Fibroblast of skin of left quadriceps (primary cell): ENCODE data around the gene ACAP3.
A peak's percentile ranks its signal among the peaks of the same experiment; 100 is the strongest.

Source experiments
- DNase-seq, 2 experiments: peaks; one replicate each; pipeline ENCODE4 v3.0.0-alpha.2; 2013; ENCODE audit warnings: low read depth in 2 of 2

ACAP3 gene, protein sequence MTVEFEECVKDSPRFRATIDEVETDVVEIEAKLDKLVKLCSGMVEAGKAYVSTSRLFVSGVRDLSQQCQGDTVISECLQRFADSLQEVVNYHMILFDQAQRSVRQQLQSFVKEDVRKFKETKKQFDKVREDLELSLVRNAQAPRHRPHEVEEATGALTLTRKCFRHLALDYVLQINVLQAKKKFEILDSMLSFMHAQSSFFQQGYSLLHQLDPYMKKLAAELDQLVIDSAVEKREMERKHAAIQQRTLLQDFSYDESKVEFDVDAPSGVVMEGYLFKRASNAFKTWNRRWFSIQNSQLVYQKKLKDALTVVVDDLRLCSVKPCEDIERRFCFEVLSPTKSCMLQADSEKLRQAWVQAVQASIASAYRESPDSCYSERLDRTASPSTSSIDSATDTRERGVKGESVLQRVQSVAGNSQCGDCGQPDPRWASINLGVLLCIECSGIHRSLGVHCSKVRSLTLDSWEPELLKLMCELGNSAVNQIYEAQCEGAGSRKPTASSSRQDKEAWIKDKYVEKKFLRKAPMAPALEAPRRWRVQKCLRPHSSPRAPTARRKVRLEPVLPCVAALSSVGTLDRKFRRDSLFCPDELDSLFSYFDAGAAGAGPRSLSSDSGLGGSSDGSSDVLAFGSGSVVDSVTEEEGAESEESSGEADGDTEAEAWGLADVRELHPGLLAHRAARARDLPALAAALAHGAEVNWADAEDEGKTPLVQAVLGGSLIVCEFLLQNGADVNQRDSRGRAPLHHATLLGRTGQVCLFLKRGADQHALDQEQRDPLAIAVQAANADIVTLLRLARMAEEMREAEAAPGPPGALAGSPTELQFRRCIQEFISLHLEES

DNA sequence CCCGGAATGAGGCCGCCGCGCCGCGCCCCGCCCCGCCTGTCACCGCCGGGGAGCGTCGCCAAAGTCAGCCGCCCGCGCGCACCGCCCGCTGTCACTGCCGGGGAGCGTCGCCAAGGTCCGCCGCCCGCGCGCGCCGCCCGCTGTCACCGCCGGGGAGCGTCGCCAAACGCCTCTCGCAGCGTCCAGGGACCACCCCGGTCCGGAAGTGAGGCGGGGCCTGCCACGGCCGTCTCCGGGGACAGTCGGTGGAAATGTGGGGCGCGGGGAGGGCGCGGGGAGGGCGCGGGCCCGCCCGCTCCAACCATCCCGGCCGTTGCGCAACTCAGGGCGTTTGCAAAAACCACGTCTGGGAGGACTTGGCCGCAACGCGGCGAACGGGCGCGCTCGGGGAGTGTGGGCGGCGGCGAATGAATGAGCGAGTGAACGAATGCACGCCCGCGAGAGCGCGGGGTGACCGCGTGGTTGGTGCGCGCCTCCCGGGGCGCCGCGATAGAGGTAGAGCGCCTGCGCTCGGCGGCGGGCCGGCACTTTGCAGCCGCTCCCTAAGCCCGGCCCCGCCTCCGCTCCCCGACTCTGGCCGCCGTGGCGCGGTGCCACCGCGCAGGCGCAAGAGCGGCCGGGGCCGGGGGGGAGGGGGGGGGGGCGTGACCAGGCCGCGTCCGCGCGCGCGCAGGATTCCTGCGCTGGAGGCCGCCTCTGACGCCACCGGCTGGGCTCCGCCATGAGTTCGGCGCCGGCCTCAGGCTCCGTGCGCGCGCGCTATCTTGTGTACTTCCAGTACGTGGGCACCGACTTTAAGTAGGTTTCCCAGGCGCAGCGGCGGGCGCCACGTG is at the start of gene ACAP3, which contains the start of gene PUSL1:
TSS of gene ACAP3 (minus strand) at position 8 of the 833 bp plus-strand sequence. CDS start 115 bp downstream, outside the sequence.
TSS of gene PUSL1 (plus strand) at position 675 of the 833 bp plus-strand sequence. CDS start at position 722, 47 bp downstream.
- peak; percentile 86 for DNase-seq

DNA sequence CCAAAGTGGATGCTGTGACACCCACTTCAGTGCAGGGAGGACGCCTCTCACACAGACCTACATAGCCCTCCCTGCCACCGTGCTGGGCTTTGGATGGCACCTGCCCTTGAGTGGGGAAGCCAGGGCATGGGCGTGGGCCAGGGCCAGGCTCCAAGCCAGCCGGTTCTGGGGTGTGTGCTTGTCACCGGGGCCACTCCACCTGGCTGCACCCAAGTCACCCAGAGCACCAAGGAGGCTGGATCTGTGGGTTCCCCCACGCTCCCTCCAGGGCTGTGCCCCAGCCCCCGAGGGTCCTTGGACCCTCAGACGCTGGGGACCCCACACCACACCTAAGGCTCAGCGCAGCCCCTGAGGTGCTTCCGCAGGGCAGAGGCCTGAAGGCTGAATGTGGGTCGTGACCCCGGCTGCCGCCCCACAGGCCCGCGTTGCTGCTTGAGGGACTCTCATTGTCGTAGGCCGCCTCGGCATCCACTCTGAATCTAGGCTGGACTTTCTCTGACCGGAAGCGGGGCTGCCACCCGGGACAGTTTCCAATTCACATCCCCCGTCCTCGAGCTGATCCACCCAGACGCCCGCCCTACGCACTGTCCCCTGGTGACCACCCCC is 49.2 kb upstream of the ACAP3 start:
- no peak for DNase-seq

DNA sequence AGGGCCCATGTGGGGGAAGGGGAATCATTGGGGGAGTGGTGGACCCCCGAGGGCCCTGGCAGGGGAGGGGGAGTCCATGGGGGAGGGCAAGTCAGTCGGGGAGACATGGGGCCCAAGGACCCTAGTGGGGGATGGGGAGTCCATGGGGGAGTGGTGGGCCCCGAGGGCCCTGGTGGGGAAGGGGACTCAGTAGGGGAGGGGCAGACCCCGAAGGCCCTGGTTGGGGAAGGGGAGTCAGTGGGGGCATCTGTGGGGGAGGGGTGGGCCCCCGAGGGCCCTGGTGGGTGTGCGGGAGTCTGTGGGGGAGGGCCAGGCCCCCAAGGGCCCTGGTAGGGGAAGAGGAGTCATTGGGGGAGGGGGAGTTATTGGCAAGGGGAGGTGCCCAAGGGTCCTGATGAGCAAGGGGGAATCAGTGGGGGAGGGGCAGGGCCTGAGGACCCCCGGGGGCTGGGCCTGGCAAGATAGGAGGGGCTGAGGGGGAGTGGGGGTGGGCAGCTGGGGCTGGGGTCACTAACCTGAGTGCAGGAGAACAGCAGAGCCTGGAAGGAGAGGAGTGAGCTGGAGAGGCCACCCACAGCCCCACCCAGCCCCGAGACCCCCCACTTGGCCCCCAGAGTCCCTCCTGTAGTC is 48.6 kb upstream of the ACAP3 start:
- DNase-seq = no peak

DNA sequence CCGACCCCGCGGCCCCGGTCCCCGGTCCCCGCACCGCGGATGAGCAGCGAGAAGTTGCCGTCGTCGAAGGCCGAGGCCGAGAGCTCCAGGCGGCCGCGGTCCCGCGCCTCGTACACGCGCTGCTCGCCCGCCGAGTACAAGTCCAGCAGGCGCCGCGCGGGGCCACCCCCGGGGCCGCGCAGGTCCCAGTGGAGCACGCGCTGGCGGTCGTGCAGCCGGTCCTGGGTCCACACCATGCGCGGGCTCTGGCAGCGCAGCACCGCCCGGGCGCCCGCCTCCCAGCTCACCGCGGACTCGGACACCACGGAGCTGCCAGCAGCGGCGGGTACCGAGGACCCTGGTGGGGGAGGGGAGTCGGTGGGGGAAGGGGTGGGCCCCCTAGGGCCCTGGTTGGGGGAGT is 47.7 kb upstream of the ACAP3 start:
- DNase-seq = no peak

DNA sequence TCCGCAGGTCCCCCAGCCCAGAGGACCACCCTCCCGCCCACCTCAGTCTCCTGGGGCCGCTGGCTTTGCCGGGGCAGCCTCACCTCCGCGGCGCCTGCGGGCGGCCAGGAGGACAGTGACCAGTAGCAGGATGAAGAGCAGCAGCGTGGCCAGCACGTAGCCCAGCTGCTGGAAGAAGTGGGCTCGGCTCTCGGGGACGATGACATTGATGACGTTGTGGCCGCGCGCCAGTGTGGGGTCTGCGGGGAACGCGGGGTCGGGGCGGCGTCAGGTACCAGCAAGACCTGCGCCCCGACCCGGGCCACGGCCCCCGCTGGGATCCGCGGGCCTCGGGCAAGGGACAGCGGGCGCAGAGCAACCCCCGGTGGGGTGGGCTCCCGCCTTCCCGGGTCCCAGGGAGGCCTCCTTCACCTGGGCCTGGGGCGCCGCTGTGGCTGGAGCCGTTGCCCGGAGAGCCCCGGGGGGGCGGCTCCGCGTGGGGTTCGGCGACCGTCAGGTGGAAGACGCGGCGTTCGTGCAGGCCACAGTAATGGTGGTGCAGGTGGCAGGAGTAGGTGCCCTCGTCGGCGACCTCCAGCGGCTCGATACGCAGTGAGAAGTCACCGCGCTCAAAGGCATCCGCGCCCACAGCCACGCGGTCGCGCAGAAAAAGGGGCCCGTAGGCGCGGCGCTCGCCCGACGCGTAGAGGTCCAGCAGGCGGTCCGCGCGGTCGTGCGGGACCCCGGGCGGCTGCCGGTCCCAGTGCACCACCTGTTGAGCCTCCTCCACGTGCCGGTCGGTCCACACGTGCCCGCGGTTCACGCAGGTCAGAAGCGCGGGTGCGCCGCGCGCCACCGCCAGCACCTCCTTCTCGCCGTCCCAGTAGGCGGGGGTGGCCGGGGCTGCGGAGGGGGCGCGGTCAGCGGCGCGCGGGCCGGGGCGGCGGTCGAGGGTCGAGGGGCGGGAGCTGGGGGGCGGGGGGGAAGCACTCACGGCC is 46.8 kb upstream of the ACAP3 start:
- DNase-seq = no peak

DNA sequence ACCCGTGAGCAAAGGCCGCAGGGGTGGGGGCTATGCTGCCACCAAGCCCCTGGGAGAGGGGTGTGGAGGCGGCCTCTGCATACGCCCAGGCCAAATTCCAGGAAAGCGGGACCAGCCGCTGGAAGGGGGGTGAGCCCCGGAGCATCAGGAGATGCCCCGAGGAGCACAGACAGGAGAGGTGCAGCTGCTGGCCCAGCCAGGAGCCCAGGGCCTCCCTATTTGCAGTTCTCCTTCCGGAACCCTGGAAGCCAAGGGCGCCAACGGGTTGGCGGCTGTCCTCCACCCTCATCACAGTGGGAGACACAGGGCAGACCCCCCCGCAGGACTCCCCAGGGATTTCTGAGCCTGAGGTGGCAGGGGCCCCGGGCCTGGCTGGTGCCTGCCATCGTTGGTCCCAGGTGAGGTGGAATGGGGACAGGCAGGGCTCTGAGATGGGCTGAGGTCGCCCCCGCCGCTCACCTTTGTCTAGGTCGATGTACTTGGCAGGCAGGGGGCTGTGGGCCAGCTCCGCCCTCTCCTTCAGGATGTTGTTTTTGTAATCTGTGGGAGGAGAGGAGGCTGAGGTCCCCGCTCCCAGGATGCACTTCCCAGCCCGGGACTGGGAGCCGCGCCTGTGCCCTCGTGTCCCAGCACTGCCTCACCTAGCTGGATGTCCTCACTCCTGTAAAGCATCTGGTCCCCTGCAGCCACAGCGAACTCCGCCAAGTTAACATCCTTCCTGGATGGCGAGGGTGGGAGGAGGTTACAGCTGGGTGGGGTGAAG is 45.8 kb upstream of the ACAP3 start:
- DNase-seq = no peak

DNA sequence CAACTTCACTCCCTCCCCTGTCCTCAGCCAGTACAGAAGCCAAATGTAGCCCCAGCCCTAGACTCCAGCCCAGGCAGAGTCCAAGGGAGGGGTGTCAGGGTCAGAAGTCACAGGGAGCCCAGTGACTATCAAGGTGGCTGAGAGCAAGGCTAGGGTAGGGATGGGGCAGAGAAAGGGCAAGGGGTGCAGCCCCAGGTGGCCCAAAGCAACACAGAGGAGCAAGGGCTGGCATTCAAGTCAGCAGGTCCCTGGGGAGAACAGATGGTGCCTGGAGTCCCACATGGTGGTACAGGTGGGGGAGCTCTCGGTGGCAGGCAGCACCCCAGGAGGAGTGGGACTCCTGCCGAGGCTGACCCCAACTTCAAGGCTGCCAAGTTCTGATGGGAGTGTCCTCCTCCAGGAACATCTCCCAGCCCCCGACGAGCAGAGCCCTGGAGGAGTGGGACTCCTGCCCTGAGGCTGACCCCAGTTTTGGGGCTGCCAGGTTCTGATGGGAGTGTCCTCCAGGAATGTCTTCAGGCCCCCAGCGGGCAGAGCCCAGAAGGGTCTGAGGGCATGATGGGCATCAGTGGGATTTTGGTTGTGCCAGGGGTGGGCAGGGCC is 45.2 kb upstream of the ACAP3 start:
- no peak for DNase-seq

DNA sequence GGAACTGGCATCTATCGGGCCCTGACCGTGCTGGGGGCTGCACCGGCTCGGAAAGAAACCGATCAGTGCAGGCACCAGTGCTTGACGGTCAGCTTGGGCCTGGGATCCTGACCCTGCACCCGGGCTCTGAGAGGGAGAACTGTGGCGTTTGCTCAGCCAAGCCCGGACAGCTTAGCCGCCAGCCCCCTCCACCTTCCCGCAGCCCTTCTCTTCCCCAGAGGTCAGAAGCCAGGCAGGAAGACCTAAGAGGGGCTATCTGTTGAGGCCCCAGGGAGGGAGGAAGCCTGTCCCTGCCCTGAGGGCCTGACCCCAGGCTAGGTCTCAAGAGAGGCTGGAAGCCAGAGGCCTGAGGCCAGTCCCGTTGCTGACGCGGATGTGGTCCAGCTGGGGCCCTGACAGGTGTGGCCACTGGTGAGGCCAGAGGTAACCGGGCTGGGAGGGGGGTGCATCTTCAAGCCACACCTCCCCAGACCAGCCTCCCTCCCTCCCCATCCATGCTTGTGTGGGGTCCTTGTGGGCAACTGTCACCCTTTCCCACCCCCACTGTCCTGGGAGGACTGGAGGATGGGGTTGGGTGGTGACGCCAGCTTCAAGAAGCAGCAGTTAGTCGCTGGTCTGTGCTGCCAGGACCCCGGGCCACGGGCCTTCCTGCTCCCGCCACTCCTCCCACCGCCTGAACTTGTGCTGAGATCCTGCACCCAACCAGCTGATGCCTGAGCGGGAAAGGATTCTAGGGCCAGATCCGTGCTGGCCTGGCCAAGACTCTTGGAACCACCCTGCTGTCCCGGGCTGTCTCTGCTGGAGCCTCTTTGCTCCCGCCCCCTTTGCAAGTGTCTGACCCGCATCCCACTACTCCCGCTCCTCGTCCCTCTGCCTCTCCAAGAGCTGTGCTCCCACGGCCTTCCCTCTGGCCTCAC is 44.0 kb upstream of the ACAP3 start:
- DNase-seq = no peak

DNA sequence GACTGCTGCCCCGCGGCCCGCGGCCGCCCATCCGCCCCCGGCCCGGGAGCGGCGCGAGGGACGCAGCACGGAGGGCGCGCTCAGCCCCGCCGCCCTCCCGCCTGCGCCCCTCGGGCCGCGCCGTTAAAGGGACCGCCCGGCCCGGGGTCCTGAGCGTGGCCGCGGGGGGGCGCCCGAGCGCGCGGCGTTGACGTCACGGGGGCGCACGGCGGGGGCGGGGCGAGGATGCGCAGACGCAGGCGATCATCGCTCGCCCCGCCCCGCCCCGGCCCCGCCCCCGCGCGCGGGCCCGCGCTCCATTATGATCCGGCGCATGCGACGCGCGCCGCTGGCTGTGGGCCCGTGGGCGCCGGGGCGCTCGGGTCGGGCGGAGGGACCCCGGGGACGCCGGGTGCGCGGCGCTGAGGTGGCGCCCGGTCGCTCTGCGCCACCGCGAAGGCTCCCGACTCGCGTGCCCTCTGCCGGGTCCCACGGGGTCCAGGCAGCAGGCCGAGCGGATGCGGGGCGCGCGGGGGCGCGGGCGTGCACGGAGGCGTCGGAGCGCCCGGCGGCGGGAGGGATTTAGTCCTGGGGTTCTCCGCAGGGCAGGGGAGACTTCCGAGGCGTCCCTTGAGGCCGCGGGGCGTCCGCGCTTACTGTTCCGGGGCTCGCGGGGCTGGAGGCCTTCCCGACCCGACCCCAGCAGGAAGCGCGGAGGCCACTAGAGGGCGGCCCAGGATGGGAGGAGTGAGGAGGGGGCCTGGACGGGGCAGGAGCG is 41.7 kb upstream of the ACAP3 start, which contains the start of gene DVL1:
TSS of gene DVL1 (minus strand) at position 163 of the 757 bp plus-strand sequence. CDS start 353 bp downstream, outside the sequence.
- peak; percentile 29 to 34 for DNase-seq

DNA sequence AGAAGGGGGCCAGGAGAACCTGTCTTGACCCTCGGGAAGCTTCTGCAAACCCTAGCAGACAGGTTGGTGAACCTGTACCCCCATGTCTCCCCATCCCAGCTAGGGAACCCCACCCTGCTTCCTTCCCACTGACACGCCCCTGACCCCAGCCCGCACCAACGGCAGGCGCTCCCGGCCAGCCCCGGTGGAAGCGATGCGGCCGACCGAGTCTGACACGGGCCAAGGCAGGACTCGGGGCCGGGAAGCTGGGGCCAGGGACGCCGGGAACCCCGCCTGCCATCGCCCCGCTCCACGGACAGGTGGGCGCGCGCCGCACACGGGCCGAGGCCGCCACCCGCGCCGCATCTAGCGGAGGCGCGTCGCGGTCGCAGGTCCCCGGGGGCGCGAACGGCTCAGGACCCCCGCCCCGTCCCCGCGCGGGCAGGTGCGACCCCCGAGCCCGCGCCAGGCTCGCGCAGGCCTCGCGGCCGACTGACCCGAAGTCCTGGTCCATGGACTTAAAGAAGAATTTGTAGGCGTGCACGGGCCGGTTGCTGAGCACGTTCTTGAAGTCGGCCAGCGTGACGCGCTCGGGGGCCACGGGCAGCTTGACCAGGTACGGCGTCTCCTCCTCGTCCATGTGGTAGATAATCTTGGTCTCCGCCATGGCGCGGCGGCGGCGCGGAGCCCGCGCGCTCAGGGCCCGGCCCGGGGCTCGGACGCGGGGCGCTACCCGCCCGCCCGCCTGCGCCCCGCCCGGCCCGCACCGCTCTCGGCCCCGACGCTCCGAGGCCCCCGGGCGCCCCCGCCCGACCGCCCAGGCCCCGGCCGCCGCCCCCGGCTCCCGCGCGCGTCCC is 40.9 kb upstream of the ACAP3 start:
- no peak for DNase-seq

DNA sequence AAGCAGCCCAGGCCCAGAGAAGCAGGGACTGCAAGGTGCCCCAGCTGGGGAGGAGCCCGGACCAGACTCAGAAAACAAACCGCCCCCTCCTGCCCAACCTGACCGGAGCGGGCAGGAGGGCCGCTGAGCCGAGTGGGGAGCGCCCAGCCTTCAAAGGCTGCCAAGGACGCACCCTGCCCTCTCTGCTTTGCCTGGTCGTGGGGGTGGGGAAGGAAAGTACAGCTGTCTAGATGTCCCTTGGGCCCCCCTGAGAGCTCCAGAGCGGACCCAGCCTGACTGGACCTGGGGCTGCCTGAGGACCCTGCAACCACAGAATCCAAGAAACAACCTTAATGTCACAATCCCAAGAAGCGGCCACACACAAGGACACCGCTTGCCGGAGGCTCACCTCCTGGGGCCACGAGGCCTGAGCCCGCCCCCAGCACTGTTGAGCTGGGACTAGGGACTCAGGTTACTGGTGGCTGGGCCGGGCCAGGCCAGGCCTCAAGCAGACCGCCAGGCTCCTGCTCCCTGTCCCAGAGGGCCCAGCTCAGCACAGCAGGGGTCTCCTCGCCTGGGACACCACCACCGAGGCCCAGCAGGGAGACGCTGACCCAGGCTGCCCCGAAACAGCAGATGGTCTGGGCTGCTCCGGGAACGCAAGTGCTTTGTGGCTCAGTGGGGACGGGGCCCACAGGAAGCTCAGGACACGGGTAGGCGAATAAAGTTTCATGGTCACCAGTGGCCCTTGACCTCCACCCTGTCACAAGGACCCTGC is 40.1 kb upstream of the ACAP3 start:
- DNase-seq = no peak

DNA sequence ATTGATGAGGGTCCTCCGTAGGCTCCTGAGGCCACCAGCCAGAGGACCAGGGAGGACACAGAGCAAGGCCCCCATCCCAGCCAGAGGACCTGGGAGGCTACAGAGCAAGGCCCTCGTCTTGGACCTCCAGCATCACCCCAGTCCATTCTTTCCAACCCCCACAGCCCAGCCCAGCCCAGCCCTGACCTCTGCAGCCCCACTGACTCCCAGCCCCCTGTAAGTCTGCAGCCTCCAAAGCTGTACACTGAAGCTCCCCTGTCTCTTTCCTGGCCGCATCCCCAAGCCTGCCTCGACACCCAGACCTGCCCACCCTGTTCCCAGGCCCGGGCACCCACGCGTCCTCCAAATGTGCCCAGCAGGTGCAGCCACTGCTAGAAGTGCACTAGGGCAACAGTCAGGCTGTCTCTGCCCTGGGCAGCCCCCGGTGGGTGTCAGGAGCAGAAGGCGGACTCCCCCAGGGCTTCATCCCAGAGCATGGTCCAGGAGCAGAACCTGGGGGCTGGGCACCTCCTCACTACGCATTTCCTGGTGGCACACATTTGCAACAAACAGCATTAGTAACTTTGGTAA is 39.4 kb upstream of the ACAP3 start:
- DNase-seq = no peak

DNA sequence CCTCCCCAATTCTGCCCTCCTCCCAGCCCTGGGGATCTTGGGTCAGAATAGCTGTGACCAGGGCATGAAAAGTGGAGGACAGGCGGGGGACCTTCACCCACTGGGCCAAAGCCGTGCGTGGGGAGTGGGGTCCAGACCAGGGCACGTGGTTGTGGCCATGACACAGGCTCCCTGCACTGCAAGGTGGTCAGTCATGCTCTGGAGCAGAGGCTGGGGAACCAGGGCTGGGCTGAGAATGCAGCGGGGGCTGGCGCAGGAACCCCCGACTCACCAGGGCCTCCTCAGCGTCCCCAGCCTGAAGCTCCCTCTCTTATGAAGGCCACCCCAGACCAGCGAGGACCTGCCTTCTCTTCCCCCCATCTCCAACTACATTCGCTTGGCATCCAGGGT is 38.8 kb upstream of the ACAP3 start:
- no peak for DNase-seq

DNA sequence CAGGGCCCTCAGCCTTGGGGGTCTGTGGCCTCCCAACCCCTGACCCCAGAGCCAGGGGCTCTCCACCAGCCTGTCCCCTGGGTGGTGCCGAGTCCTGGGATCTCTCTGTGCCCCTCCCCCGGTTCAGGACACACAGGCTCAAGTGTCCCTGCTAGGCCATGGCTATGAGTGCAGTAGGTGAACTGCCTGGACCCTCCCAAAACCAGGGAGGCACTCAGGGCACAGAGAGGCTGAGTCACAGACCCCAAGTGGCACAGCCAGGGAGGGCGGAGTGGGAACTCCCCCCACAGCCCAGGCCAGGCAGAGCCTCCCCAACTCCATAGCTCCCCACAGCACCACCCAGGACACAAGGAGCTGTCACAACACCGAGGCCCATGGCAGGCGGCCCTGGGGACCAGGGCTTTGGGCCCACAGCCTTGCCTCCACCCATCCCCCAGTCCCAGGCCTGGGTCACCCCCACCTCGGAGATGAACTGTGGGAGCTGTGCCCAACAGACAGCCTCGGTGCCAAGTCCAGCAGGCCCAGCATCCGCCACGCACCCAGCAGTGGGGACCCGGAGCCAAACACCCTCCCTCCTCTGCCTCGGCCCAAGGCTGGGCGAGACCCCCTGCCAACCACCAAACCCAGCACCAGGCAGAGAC is 38.2 kb upstream of the ACAP3 start:
- DNase-seq = no peak
